HL-60 (cell line): ENCODE results near the gene PACSIN1.

Source experiments
- DNase-seq, 2 experiments: peaks; one replicate each; pipeline ENCODE4 v3.0.0-alpha.2; 2010 to 2020; ENCODE audit warnings: low read depth in 1 of 2, low spot score in 1 of 2
- H3K27ac ChIP-seq: fragments of 250-450 bp; sonication (Bioruptor Pico); replicated peaks from 2 replicates; pipeline ENCODE4 v1.5.1; 2020; ENCODE audit warnings: mild to moderate bottlenecking, moderate library complexity
- H3K27me3 ChIP-seq: fragments of 250-450 bp; sonication (Bioruptor Pico); 2 replicates; pipeline ENCODE4 v1.5.1; 2021; ENCODE audit warnings: mild to moderate bottlenecking, moderate library complexity; ENCODE audit not compliant: insufficient read depth, poor library complexity, severe bottlenecking
- H3K4me3 ChIP-seq: replicated peaks from 2 replicates; pipeline ENCODE4 v1.5.1; 2011; ENCODE audit warnings: mild to moderate bottlenecking, control low read depth, low read length; ENCODE audit not compliant: insufficient read depth
- CTCF ChIP-seq: IDR thresholded peaks from one replicate; pipeline ENCODE4 v1.5.1; 2011; ENCODE audit warnings: low read length, control low read depth, inconsistent platforms; ENCODE audit not compliant: insufficient read depth
- GABPA ChIP-seq: IDR thresholded peaks from 2 replicates; pipeline ENCODE4 v1.6.1; 2012; ENCODE audit warnings: low read depth
- POLR2AphosphoS5 ChIP-seq: IDR thresholded peaks from 2 replicates; pipeline ENCODE4 v1.6.1; 2012; ENCODE audit warnings: low read depth
- SPI1 ChIP-seq: IDR thresholded peaks from 2 replicates; pipeline ENCODE4 v1.6.1; 2012; ENCODE audit warnings: low read depth, mild to moderate bottlenecking, borderline replicate concordance
- TF ChIP-seq, protein P1 (sequence below): IDR thresholded peaks from 2 replicates; pipeline ENCODE4 v1.6.1; 2012; ENCODE audit warnings: low read depth; ENCODE audit not compliant: insufficient replicate concordance

Gene PACSIN1

GRCh38 chr6:34536959-34537848 is 71.3 kb downstream of the PACSIN1 start:
- Histone ChIP-seq H3K27ac (no peak overlapping the region), H3K27me3 (no peaks in the 10 kb centered on the region), H3K4me3 (no peak overlapping the region)
- TF ChIP-seq GABPA (no peak), POLR2AphosphoS5 (no peak), CTCF (no peak), SPI1 (no peak)
- TF ChIP-seq, protein P1, sequence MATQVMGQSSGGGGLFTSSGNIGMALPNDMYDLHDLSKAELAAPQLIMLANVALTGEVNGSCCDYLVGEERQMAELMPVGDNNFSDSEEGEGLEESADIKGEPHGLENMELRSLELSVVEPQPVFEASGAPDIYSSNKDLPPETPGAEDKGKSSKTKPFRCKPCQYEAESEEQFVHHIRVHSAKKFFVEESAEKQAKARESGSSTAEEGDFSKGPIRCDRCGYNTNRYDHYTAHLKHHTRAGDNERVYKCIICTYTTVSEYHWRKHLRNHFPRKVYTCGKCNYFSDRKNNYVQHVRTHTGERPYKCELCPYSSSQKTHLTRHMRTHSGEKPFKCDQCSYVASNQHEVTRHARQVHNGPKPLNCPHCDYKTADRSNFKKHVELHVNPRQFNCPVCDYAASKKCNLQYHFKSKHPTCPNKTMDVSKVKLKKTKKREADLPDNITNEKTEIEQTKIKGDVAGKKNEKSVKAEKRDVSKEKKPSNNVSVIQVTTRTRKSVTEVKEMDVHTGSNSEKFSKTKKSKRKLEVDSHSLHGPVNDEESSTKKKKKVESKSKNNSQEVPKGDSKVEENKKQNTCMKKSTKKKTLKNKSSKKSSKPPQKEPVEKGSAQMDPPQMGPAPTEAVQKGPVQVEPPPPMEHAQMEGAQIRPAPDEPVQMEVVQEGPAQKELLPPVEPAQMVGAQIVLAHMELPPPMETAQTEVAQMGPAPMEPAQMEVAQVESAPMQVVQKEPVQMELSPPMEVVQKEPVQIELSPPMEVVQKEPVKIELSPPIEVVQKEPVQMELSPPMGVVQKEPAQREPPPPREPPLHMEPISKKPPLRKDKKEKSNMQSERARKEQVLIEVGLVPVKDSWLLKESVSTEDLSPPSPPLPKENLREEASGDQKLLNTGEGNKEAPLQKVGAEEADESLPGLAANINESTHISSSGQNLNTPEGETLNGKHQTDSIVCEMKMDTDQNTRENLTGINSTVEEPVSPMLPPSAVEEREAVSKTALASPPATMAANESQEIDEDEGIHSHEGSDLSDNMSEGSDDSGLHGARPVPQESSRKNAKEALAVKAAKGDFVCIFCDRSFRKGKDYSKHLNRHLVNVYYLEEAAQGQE, result no peak
- no peak for DNase-seq

DNA sequence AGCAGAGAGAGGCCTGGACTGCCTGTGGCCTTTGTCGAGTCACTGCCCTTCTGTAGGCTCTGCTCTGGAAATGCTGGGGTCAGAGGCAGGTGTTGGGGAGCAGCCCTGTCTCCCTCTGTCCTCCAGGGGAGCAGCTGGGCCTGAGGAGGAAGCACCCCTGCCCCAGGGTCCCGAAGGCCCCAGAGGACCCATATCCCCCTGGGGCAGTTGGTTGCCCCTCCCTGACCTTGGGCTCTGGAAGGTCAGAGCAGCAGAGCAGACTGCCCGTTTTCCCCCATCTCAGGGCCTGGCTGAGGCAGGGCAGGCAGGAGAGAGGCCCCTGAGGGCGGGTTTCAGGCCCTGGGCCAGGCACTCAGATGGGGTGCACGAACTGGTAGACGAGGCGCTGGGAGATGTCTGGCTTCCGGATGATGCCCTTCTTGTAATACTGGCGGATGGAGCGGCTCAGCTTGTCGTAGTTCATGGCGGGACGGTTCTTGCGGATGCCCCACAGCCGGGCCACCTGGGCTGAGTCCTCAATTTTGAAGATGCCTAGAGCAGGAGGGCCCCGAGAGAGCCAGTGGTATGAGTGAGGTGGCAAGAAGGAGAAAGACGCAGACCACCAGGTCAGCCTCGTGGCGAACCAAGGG is 72.2 kb downstream of the PACSIN1 start:
- TF ChIP-seq GABPA (no peak), SPI1 (no peak), CTCF (no peak), POLR2AphosphoS5 (no peak)
- TF ChIP-seq, protein P1, result no peak
- no peak for DNase-seq
- H3K4me3 ChIP-seq, result no peak overlapping the region
- no peak overlapping the region for H3K27ac ChIP-seq
- no peaks in the 10 kb centered on the region for H3K27me3 ChIP-seq

- DNase-seq, result no peak
- Histone ChIP-seq H3K4me3 (no peak overlapping the region), H3K27ac (no peak overlapping the region), H3K27me3 (no peaks in the 10 kb centered on the region)
- TF ChIP-seq, protein P1, result no peak
- TF ChIP-seq GABPA (no peak), POLR2AphosphoS5 (no peak), CTCF (no peak), SPI1 (no peak)
Observed at GRCh38 chr6:34538581-34538980, 72.7 kb downstream of the PACSIN1 start.
